ENCODE results near the gene WNT9A. TPM values are rescaled to one million over a fixed set of nuclear protein-coding genes. Genes with fewer than 3 reads are reported as not detected.
A peak's percentile ranks its signal among the peaks of the same experiment; 100 is the strongest.

The WNT9A gene
- total and polyA plus RNA-seq, 2 of the 4 experiments (the other 2 are of a cell fraction) = 0.18 to 0.36 TPM

DNA sequence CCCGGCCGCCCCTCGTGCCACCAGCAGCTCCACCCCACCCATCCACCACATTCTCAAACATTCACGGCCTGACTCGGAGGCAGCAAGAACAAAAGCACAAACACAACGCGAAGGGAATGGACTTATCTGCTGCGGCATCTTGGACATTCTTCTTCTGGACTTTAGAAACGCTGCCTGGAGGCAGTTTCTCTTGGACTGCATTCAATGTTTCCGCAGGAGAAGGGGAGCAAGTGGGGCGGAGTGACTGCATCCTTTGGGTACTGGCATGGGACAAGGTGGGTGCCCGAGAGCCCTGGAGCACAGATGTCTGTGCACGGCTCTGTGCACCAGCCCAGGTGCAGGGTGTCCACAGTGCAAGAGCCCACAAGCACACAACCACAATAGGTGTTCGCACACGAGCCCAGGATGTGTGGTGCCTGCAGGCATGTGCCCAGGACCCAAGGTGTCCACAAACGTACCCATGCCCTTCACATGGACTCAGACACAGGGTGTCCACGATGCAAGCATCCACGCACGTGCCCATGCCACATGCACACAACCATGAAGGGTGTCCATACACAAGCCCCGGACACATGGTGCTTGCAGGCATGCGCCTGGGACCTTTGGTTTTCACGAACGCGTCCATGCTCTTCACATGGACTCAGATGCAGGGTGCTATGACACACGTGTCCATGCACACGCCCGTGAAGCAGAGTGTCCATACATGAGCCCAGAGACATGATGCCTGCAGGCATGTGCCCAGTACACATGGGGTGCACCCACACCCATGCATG lies 53.6 kb downstream of the WNT9A start:
- Histone ChIP-seq H3K4me2 (ENCODE audit: low read depth, low read length) (no peak overlapping the region), H4K8ac (ENCODE audit: low read depth in 2 of 2, low read length in 2 of 2) (no peak overlapping the region), H3K4ac (ENCODE audit: low read depth, low read length) (no peak overlapping the region), H4K20me1 (ENCODE audit: insufficient read depth, low read length) (no peaks in the 10 kb centered on the region), H3K56ac (ENCODE audit: extremely low read depth, insufficient read depth, low read length) (no peak overlapping the region), H3K79me1 (ENCODE audit: low read depth in 1 of 2, low read length in 2 of 2) (no peaks in the 10 kb centered on the region), H3K18ac (ENCODE audit: low read depth, low read length) (no peak overlapping the region), H2AFZ (replicated peaks; ENCODE audit: low read length, poor library complexity) (peak overlapping the region; percentile 23), H2AK5ac (ENCODE audit: low read depth, low read length) (no peak overlapping the region), H3K27ac (ENCODE audit: insufficient read depth, low read length) (no peak overlapping the region), H3K9me3 (ENCODE audit: control insufficient read depth, insufficient read depth, low read length) (no peaks in the 10 kb centered on the region), H3K14ac (replicated peaks; ENCODE audit: low read depth, low read length) (no peak overlapping the region), H2AK9ac (replicated peaks; ENCODE audit: low read depth, low read length, poor library complexity) (peak overlapping the region; percentile 13), H4K91ac (ENCODE audit: insufficient read depth, low read depth, low read length) (no peak overlapping the region), H3K27me3 (ENCODE audit: control insufficient read depth, insufficient read depth, low read length) (no peaks in the 10 kb centered on the region; the same call in 1 of the 2 replicates), H4K5ac (ENCODE audit: low read depth, low read length) (no peak overlapping the region), H3K4me1 (ENCODE audit: control insufficient read depth, insufficient read depth, low read length) (no peaks in the 10 kb centered on the region; the same call in 1 of the 2 replicates), H2BK20ac (ENCODE audit: low read depth, low read length) (no peak overlapping the region), H2BK5ac (ENCODE audit: low read depth, low read length, poor library complexity, severe bottlenecking) (no peak overlapping the region), H2BK15ac (ENCODE audit: low read depth, low read length) (no peak overlapping the region), H3K4me3 (ENCODE audit: insufficient read depth, low read depth, low read length) (no peak overlapping the region), H3K23ac (ENCODE audit: low read depth, low read length) (no peak overlapping the region), H3K9me1 (ENCODE audit: insufficient read depth, low read length) (no peaks in the 10 kb centered on the region), H3K9ac (ENCODE audit: low read depth, low read length) (no peak overlapping the region), H3K36me3 (ENCODE audit: control insufficient read depth, insufficient read depth, low read length) (no peaks in the 10 kb centered on the region), H2BK120ac (ENCODE audit: low read depth, low read length) (no peak overlapping the region)
- in situ Hi-C loops (cut with MboI; ENCODE audit: low sequenced_read_pairs) = no loop called here
- 69% methylated on average over 14 of the region's 27 CpGs; no CpG with 5 or more reads in 1 of the 2 experiments for WGBS, 2 experiments (ENCODE audit: extremely low coverage in 2 of 2, insufficient read length in 1 of 2)
- ATAC-seq (ENCODE audit: low read depth) (no peak), DNase-seq (no peak)
- no peak for TF ChIP-seq RCOR1 (IDR thresholded peaks at IDR 0.05; ENCODE audit: insufficient replicate concordance, low read length)
- TF ChIP-seq MXI1 (IDR thresholded peaks at IDR 0.05; ENCODE audit: borderline replicate concordance, low read depth, low read length) = no peak
- no peak for TF ChIP-seq POLR2A (IDR thresholded peaks at IDR 0.05; ENCODE audit: low read depth, low read length)
- TF ChIP-seq RAD21 (IDR thresholded peaks at IDR 0.05; ENCODE audit: low read length) = no peak
- no peak for TF ChIP-seq MAFK (IDR thresholded peaks at IDR 0.05; ENCODE audit: low read depth, low read length)
- TF ChIP-seq ELK1 (IDR thresholded peaks at IDR 0.05; ENCODE audit: borderline replicate concordance, low read depth, low read length) = no peak
- TF ChIP-seq CEBPB (IDR thresholded peaks at IDR 0.05; ENCODE audit: low read depth, low read length) = no peak
- TF ChIP-seq SMC3 (IDR thresholded peaks at IDR 0.05; ENCODE audit: low read depth, low read length) = no peak
- TF ChIP-seq CTCF (conservative IDR thresholded peaks at IDR 0.05; ENCODE audit: low read depth, low read length) = no peak
- no peak for TF ChIP-seq NFE2L2 (IDR thresholded peaks at IDR 0.05; ENCODE audit: low read depth, low read length)
- TF ChIP-seq RFX5 (IDR thresholded peaks at IDR 0.05; ENCODE audit: low read depth, low read length) = no peak
- TF ChIP-seq MAZ (IDR thresholded peaks at IDR 0.05; ENCODE audit: borderline replicate concordance, low read depth, low read length) = no peak
- TF ChIP-seq FOS (IDR thresholded peaks at IDR 0.05; ENCODE audit: low read depth, low read length) = no peak
- TF ChIP-seq, protein P1, sequence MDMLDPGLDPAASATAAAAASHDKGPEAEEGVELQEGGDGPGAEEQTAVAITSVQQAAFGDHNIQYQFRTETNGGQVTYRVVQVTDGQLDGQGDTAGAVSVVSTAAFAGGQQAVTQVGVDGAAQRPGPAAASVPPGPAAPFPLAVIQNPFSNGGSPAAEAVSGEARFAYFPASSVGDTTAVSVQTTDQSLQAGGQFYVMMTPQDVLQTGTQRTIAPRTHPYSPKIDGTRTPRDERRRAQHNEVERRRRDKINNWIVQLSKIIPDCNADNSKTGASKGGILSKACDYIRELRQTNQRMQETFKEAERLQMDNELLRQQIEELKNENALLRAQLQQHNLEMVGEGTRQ (IDR thresholded peaks at IDR 0.05; ENCODE audit: low read depth, low read length) = no peak
- ChIA-PET CTCF (no interaction called here), POLR2A (ENCODE audit: unreplicated experiment) (no interaction called here)
- intact Hi-C loops (cut with micrococcal nuclease) = no loop called here
- BruUV-seq (replicated peaks) = no TSS peak
- dilution Hi-C loops (cut with HindIII; ENCODE audit: low sequenced_read_pairs, unreplicated experiment) = no loop called here
